HepG2 (cell line): ENCODE data around the gene MT1G. TPM values are rescaled to one million over a fixed set of nuclear protein-coding genes. Genes with fewer than 3 reads are reported as not detected.
A peak's percentile ranks its signal among the peaks of the same experiment; 100 is the strongest.

Source experiments
- ELF4 ChIP-seq: sonication (generic); formaldehyde crosslinking; IDR thresholded peaks from 2 replicates; pipeline ENCODE4 v1.5.0; 2020; ENCODE audit warnings: missing genetic modification reagents, mild to moderate bottlenecking, moderate library complexity, borderline replicate concordance
- HDAC2 ChIP-seq: sonication (generic); formaldehyde crosslinking; IDR thresholded peaks from 2 replicates; pipeline ENCODE4 v1.4.0; 2020; ENCODE audit warnings: missing genetic modification reagents
- HES4 ChIP-seq: sonication (generic); formaldehyde crosslinking; IDR thresholded peaks from 2 replicates; pipeline ENCODE4 v1.9.0; 2021; ENCODE audit warnings: mild to moderate bottlenecking, missing genetic modification reagents, borderline replicate concordance
- MED13 ChIP-seq: sonication (generic); formaldehyde crosslinking; IDR thresholded peaks from 2 replicates; pipeline ENCODE4 v1.5.0; 2020; ENCODE audit warnings: missing genetic modification reagents
- NCOA2 ChIP-seq: sonication (generic); formaldehyde crosslinking; IDR thresholded peaks from 2 replicates; pipeline ENCODE4 v1.8.0; 2022; ENCODE audit warnings: inconsistent platforms
- TBX3 ChIP-seq: fragments of 450-650 bp; IDR thresholded peaks from 2 replicates; pipeline ENCODE4 v1.6.1; 2017; ENCODE audit warnings: antibody characterized with exemption, mild to moderate bottlenecking, inconsistent platforms, borderline replicate concordance
- TOPORS ChIP-seq: sonication (generic); formaldehyde crosslinking; IDR thresholded peaks from 2 replicates; pipeline ENCODE4 v1.8.0; 2023; ENCODE audit warnings: mild to moderate bottlenecking, missing genetic modification reagents
- ZNF430 ChIP-seq: sonication (generic); formaldehyde crosslinking; IDR thresholded peaks from 2 replicates; pipeline ENCODE4 v1.9.0; 2021; ENCODE audit warnings: mild to moderate bottlenecking, missing genetic modification reagents
- ZNF468 ChIP-seq: sonication (generic); formaldehyde crosslinking; IDR thresholded peaks from 2 replicates; pipeline ENCODE4 v1.8.0; 2022; ENCODE audit warnings: mild to moderate bottlenecking, moderate library complexity, missing genetic modification reagents
- ZNF530 ChIP-seq: sonication (generic); formaldehyde crosslinking; IDR thresholded peaks from 2 replicates; pipeline ENCODE4 v1.5.0; 2020; ENCODE audit warnings: low read depth, mild to moderate bottlenecking, missing genetic modification reagents
- ZNF615 ChIP-seq: sonication (generic); formaldehyde crosslinking; IDR thresholded peaks from 2 replicates; pipeline ENCODE4 v1.5.0; 2020; ENCODE audit warnings: mild to moderate bottlenecking, missing genetic modification reagents, borderline replicate concordance
- ZNF678 ChIP-seq: sonication (generic); formaldehyde crosslinking; IDR thresholded peaks from 2 replicates; pipeline ENCODE4 v1.4.0; 2020; ENCODE audit warnings: mild to moderate bottlenecking, missing genetic modification reagents
- ZNF746 ChIP-seq: sonication (generic); formaldehyde crosslinking; IDR thresholded peaks from 2 replicates; pipeline ENCODE4 v1.8.0; 2022; ENCODE audit warnings: mild to moderate bottlenecking, missing genetic modification reagents
- polyA plus RNA-seq, 8 experiments: library from polyadenylated mRNA; depleted of rRNA in 3 of 8; stranded (reverse) in 7 of 8; unstranded in 1 of 8; fragments of >200 nt; fragmentation: Illumina TruSeq in 4 of 8; extraction: Trizol in 4 of 8; gene quantifications; 2 replicates each; pipeline versions ENCODE4 v1.2.1 to v1.2.3, GENCODE V29; 2011 to 2016; ENCODE audit warnings: low read depth in 4 of 8, missing spikeins in 1 of 8, mixed read lengths in 1 of 8; ENCODE audit not compliant: insufficient read depth in 1 of 8
- total RNA-seq, 5 experiments: library from RNA; depleted of rRNA; stranded (reverse); fragments of >200 nt; fragmentation: Illumina TruSeq; extraction: Trizol; gene quantifications; 2 replicates each; pipeline ENCODE4 v1.2.3, GENCODE V29; 2016; ENCODE audit warnings: low read depth in 1 of 5
- TF ChIP-seq, protein P1 (sequence below): sonication (generic); formaldehyde crosslinking; conservative IDR thresholded peaks from 2 replicates; pipeline ENCODE4 v1.8.0; 2022; ENCODE audit warnings: mild to moderate bottlenecking, moderate library complexity, missing genetic modification reagents
- TF ChIP-seq, protein P2 (sequence below): sonication (generic); formaldehyde crosslinking; IDR thresholded peaks from 2 replicates; pipeline ENCODE4 v1.4.0; 2020; ENCODE audit warnings: low read depth, missing genetic modification reagents
- TF ChIP-seq, protein P3 (sequence below): sonication (generic); formaldehyde crosslinking; IDR thresholded peaks from 2 replicates; pipeline ENCODE4 v1.4.0; 2020; ENCODE audit warnings: missing genetic modification reagents
- TF ChIP-seq, protein P4 (sequence below): sonication (generic); formaldehyde crosslinking; IDR thresholded peaks from 2 replicates; pipeline ENCODE4 v1.8.0; 2022; ENCODE audit warnings: mild to moderate bottlenecking, missing genetic modification reagents, moderate library complexity
- TF ChIP-seq, protein P5 (sequence below): conservative IDR thresholded peaks from 2 replicates; pipeline ENCODE4 v1.6.1; 2018; ENCODE audit warnings: missing genetic modification reagents

The MT1G gene
- total and polyA plus RNA-seq, 2 of the 13 experiments (the other 11 are each of a cell fraction or from before 2014, with no cell fraction given): 3.6 to 377 TPM

DNA sequence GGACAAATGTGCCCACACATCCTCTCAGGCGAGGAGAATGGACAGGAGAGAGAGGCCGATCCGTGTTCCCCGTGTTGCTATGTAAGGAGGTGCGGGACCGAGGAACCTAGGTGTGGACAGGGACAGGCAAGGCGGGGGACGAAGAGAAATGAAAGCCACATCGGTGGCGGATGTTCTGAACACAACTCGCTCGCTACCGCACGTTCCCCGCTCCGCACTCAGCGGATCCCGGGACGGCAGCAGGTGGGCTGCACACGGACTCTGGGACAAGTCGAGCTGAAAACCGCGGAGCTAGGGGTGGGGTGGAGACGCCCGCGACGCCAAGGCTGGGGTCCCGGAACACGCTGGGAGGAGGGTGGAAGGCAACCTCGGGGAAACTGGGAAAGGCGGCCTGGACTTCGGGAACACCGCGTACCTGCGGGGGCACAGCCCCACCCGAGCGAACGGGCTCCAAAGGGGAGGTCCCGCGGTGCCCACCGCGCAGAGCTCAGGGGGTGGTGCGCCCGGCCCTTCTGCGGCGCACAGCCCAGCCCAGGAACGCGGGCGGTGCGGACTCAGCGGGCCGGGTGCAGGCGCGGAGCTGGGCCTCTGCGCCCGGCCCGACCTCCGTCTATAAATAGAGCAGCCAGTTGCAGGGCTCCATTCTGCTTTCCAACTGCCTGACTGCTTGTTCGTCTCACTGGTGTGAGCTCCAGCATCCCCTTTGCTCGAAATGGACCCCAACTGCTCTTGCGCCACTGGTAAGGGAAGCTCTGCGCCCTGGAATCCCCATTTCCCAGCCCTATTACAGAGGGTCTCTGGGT lies 42.5 kb downstream of the MT1G start, which contains the start of gene MT1E (continued):
- TF ChIP-seq, protein P1, sequence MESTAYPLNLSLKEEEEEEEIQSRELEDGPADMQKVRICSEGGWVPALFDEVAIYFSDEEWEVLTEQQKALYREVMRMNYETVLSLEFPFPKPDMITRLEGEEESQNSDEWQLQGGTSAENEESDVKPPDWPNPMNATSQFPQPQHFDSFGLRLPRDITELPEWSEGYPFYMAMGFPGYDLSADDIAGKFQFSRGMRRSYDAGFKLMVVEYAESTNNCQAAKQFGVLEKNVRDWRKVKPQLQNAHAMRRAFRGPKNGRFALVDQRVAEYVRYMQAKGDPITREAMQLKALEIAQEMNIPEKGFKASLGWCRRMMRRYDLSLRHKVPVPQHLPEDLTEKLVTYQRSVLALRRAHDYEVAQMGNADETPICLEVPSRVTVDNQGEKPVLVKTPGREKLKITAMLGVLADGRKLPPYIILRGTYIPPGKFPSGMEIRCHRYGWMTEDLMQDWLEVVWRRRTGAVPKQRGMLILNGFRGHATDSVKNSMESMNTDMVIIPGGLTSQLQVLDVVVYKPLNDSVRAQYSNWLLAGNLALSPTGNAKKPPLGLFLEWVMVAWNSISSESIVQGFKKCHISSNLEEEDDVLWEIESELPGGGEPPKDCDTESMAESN (CRISPR knock-in tag): peak; percentile 68
- 0 out of 2 replicates have a peak, but pooled peaks have one; percentile 16 for TF ChIP-seq ZNF530 (CRISPR knock-in tag)
- TF ChIP-seq, protein P2, sequence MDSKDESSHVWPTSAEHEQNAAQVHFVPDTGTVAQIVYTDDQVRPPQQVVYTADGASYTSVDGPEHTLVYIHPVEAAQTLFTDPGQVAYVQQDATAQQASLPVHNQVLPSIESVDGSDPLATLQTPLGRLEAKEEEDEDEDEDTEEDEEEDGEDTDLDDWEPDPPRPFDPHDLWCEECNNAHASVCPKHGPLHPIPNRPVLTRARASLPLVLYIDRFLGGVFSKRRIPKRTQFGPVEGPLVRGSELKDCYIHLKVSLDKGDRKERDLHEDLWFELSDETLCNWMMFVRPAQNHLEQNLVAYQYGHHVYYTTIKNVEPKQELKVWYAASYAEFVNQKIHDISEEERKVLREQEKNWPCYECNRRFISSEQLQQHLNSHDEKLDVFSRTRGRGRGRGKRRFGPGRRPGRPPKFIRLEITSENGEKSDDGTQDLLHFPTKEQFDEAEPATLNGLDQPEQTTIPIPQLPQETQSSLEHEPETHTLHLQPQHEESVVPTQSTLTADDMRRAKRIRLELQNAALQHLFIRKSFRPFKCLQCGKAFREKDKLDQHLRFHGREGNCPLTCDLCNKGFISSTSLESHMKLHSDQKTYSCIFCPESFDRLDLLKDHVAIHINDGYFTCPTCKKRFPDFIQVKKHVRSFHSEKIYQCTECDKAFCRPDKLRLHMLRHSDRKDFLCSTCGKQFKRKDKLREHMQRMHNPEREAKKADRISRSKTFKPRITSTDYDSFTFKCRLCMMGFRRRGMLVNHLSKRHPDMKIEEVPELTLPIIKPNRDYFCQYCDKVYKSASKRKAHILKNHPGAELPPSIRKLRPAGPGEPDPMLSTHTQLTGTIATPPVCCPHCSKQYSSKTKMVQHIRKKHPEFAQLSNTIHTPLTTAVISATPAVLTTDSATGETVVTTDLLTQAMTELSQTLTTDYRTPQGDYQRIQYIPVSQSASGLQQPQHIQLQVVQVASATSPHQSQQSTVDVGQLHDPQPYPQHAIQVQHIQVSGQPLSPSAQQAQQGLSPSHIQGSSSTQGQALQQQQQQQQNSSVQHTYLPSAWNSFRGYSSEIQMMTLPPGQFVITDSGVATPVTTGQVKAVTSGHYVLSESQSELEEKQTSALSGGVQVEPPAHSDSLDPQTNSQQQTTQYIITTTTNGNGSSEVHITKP (CRISPR knock-in tag): no peak
- TF ChIP-seq TOPORS (CRISPR knock-in tag): peak; percentile 74; the same call in 1 of the 2 replicates
- 0 out of 2 replicates have a peak, but pooled peaks have one; percentile 44 for TF ChIP-seq MED13
- 0 out of 2 replicates have a peak, but pooled peaks have one; percentile 29 for TF ChIP-seq ZNF746 (CRISPR knock-in tag)
- peak; percentile 83; the same call in 1 of the 2 replicates for TF ChIP-seq ZNF615 (CRISPR knock-in tag)
- TF ChIP-seq TBX3: 0 out of 2 replicates have a peak, but pooled peaks have one; percentile 19
- TF ChIP-seq, protein P3, sequence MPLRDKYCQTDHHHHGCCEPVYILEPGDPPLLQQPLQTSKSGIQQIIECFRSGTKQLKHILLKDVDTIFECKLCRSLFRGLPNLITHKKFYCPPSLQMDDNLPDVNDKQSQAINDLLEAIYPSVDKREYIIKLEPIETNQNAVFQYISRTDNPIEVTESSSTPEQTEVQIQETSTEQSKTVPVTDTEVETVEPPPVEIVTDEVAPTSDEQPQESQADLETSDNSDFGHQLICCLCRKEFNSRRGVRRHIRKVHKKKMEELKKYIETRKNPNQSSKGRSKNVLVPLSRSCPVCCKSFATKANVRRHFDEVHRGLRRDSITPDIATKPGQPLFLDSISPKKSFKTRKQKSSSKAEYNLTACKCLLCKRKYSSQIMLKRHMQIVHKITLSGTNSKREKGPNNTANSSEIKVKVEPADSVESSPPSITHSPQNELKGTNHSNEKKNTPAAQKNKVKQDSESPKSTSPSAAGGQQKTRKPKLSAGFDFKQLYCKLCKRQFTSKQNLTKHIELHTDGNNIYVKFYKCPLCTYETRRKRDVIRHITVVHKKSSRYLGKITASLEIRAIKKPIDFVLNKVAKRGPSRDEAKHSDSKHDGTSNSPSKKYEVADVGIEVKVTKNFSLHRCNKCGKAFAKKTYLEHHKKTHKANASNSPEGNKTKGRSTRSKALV (CRISPR knock-in tag): peak; percentile 98
- 0 out of 2 replicates have a peak, but pooled peaks have one; percentile 43 for TF ChIP-seq NCOA2 (CRISPR knock-in tag)
- TF ChIP-seq ELF4 (CRISPR knock-in tag): no peak
- TF ChIP-seq HES4 (CRISPR knock-in tag): peak; percentile 22; the same call in 1 of the 2 replicates
- peak; percentile 34; the same call in 1 of the 2 replicates for TF ChIP-seq ZNF430 (CRISPR knock-in tag)
- 0 out of 2 replicates have a peak, but pooled peaks have one; percentile 28 for TF ChIP-seq ZNF678 (CRISPR knock-in tag)
- TF ChIP-seq ZNF468 (CRISPR knock-in tag): 0 out of 2 replicates have a peak, but pooled peaks have one; percentile 78
- TF ChIP-seq, protein P4, sequence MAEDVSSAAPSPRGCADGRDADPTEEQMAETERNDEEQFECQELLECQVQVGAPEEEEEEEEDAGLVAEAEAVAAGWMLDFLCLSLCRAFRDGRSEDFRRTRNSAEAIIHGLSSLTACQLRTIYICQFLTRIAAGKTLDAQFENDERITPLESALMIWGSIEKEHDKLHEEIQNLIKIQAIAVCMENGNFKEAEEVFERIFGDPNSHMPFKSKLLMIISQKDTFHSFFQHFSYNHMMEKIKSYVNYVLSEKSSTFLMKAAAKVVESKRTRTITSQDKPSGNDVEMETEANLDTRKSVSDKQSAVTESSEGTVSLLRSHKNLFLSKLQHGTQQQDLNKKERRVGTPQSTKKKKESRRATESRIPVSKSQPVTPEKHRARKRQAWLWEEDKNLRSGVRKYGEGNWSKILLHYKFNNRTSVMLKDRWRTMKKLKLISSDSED (CRISPR knock-in tag): no peak
- TF ChIP-seq, protein P5, sequence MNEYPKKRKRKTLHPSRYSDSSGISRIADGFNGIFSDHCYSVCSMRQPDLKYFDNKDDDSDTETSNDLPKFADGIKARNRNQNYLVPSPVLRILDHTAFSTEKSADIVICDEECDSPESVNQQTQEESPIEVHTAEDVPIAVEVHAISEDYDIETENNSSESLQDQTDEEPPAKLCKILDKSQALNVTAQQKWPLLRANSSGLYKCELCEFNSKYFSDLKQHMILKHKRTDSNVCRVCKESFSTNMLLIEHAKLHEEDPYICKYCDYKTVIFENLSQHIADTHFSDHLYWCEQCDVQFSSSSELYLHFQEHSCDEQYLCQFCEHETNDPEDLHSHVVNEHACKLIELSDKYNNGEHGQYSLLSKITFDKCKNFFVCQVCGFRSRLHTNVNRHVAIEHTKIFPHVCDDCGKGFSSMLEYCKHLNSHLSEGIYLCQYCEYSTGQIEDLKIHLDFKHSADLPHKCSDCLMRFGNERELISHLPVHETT (CRISPR knock-in tag): no peak
- peak; percentile 60 for TF ChIP-seq HDAC2 (CRISPR knock-in tag)
